Calu3 (cell line): ENCODE results near the gene URM1. TPM values are rescaled to one million over a fixed set of nuclear protein-coding genes. Genes with fewer than 3 reads are reported as not detected.

Experiments
- BruUV-seq: library from RNA; stranded (reverse); fragments of 400-500 nt; replicated peaks from 2 replicates; lab custom pipeline; 2021; lab: Mats Ljungman, UMichigan
- CTCF ChIA-PET: fragments of 300-600 bp; sonication (Branson Sonifier 250); formaldehyde crosslinking; loops from one replicate; lab custom pipeline; 2022; ENCODE audit warnings: antibody characterized with exemption; lab: Charles Lee
- DNase-seq: peaks from one replicate; pipeline ENCODE4 v3.0.0; 2022
- H3K27ac Mint-ChIP-seq: one replicate; pipeline ENCODE4 v1.8.0; 2022; ENCODE audit warnings: mixed read lengths; ENCODE audit not compliant: unreplicated experiment
- H3K27me3 Mint-ChIP-seq: one replicate; pipeline ENCODE4 v1.8.0; 2022; ENCODE audit warnings: mixed read lengths; ENCODE audit not compliant: unreplicated experiment
- H3K36me3 Mint-ChIP-seq: one replicate; pipeline ENCODE4 v1.8.0; 2022; ENCODE audit warnings: mild to moderate bottlenecking, moderate library complexity, mixed read lengths; ENCODE audit not compliant: insufficient read depth, unreplicated experiment
- H3K4me1 Mint-ChIP-seq: one replicate; pipeline ENCODE4 v1.8.0; 2022; ENCODE audit warnings: mild to moderate bottlenecking, low read depth, mixed read lengths; ENCODE audit not compliant: unreplicated experiment
- H3K4me3 Mint-ChIP-seq: one replicate; pipeline ENCODE4 v1.8.0; 2022; ENCODE audit warnings: mild to moderate bottlenecking, low read depth, moderate library complexity, mixed read lengths; ENCODE audit not compliant: unreplicated experiment
- H3K9me3 Mint-ChIP-seq: one replicate; pipeline ENCODE4 v1.8.0; 2022; ENCODE audit warnings: low read depth, mixed read lengths; ENCODE audit not compliant: unreplicated experiment
- CTCF ChIP-seq: fragments of 200-600 bp; IDR thresholded peaks from one replicate; pipeline ENCODE4 v1.8.0; 2022; ENCODE audit warnings: antibody characterized with exemption; ENCODE audit not compliant: unreplicated experiment
- intact Hi-C: fragments of 100-400 bp; cut with micrococcal nuclease; formaldehyde crosslinking; loops from one replicate; pipeline ENCODE4 v1.10.0; 2022; ENCODE audit not compliant: unreplicated experiment
- total RNA-seq: library from RNA; stranded (reverse); gene quantifications from 2 replicates; pipeline ENCODE4 v1.2.3, GENCODE V29; 2022

URM1 gene
- total RNA-seq, 1 experiment from 2014 or later: 38.6 TPM

- Mint-ChIP-seq H3K9me3 (no peaks in the 10 kb centered on the region), H3K4me1 (peaks cover 27% of the 10 kb centered on the region), H3K27me3 (peaks cover 33% of the 10 kb centered on the region), H3K36me3 (peaks cover 22% of the 10 kb centered on the region), H3K4me3 (peak overlapping the region; percentile 20), H3K27ac (peak overlapping the region; percentile 56)
- intact Hi-C loops: no loop called here
- CTCF ChIA-PET: interaction anchor here (0.6 kb wide), 2 partner anchors 49 to 54 kb away, joined by 3 to 4 read pairs; no protein-coding TSS in a partner anchor
- BruUV-seq: no TSS peak
- DNase-seq: no peak
- TF ChIP-seq CTCF: no peak
Measured at GRCh38 chr9:128415281-128415680, 44.1 kb downstream of the URM1 start.

GRCh38 chr9:128416014-128416413 lies 44.8 kb downstream of the URM1 start:
- BruUV-seq: no TSS peak
- TF ChIP-seq CTCF: no peak
- Mint-ChIP-seq H3K27me3 (peaks cover 30% of the 10 kb centered on the region), H3K27ac (peak overlapping the region; percentile 56), H3K36me3 (peaks cover 23% of the 10 kb centered on the region), H3K4me3 (peak overlapping the region; percentile 20), H3K9me3 (no peaks in the 10 kb centered on the region), H3K4me1 (peaks cover 27% of the 10 kb centered on the region)
- CTCF ChIA-PET: interaction anchor here (0.6 kb wide), 1 partner anchor 50 kb away, joined by 3 read pairs; no protein-coding TSS in a partner anchor
- intact Hi-C loops: no loop called here
- peak; percentile 57 for DNase-seq

GRCh38 chr9:128416432-128417019 lies 45.4 kb downstream of the URM1 start:
- no peak for TF ChIP-seq CTCF
- peak overlapping the region; percentile 56 for H3K27ac Mint-ChIP-seq
- H3K27me3 Mint-ChIP-seq: peaks cover 25% of the 10 kb centered on the region
- peaks cover 25% of the 10 kb centered on the region for H3K36me3 Mint-ChIP-seq
- peaks cover 27% of the 10 kb centered on the region for H3K4me1 Mint-ChIP-seq
- BruUV-seq: no TSS peak
- peak overlapping the region; percentile 20 for H3K4me3 Mint-ChIP-seq
- no peaks in the 10 kb centered on the region for H3K9me3 Mint-ChIP-seq
- no peak for DNase-seq
- intact Hi-C loops: no loop called here
- CTCF ChIA-PET: no interaction called here

- Mint-ChIP-seq H3K9me3 (no peaks in the 10 kb centered on the region), H3K27me3 (peaks cover 9% of the 10 kb centered on the region), H3K36me3 (peaks cover 25% of the 10 kb centered on the region), H3K4me3 (peak overlapping the region; percentile 71), H3K27ac (no peak overlapping the region), H3K4me1 (peaks cover 25% of the 10 kb centered on the region)
- BruUV-seq: no TSS peak
- CTCF ChIA-PET: interaction anchor here (0.6 to 3.1 kb wide), 8 partner anchors 8 to 212 kb away, joined by 3 to 14 read pairs (median 4); partner anchors contain the start of gene SPTAN1
- intact Hi-C loops: no loop called here
- no peak for TF ChIP-seq CTCF
- no peak for DNase-seq
Measured at GRCh38 chr9:128419061-128419925, 48.1 kb downstream of the URM1 start.
